Stimulated activated CD8-positive, alpha-beta memory T cell treated with anti-CD3 and anti-CD28 coated beads, Interleukin-12 subunit alpha, Interleukin-12 subunit beta, amount 100 ng/mL, for 4 hours (primary cell): ENCODE data around the gene ACTR5.

Experiments used
- DNase-seq: peaks from one replicate; pipeline ENCODE4 v3.0.0-alpha.2; 2020; ENCODE audit warnings: low read depth

ACTR5 gene

GRCh38 chr20:38748097-38748860, at the start of gene ACTR5:
TSS of gene ACTR5 (plus strand) at chr20:38748460. CDS start at chr20:38748479, 19 bp downstream.
- DNase-seq, result peak; percentile 97

GRCh38 chr20:38698541-38698940, 49.7 kb upstream of the ACTR5 start:
- no peak for DNase-seq

GRCh38 chr20:38700141-38700540, 48.1 kb upstream of the ACTR5 start:
- no peak for DNase-seq

GRCh38 chr20:38700926-38701325, 47.3 kb upstream of the ACTR5 start:
- DNase-seq, result no peak

- no peak for DNase-seq
Measured at GRCh38 chr20:38703526-38703925, 44.7 kb upstream of the ACTR5 start.

GRCh38 chr20:38704136-38704535, 44.1 kb upstream of the ACTR5 start:
- DNase-seq, result no peak

- DNase-seq, result no peak
Measured at GRCh38 chr20:38706509-38706908, 41.8 kb upstream of the ACTR5 start.

GRCh38 chr20:38714308-38714707, 34.0 kb upstream of the ACTR5 start:
- DNase-seq, result no peak

GRCh38 chr20:38715646-38716045, 32.6 kb upstream of the ACTR5 start:
- DNase-seq, result no peak

GRCh38 chr20:38722683-38723016, 25.6 kb upstream of the ACTR5 start:
- DNase-seq, result no peak

- DNase-seq, result no peak
Measured at GRCh38 chr20:38723017-38723847, 25.0 kb upstream of the ACTR5 start.

GRCh38 chr20:38723848-38724625, 24.2 kb upstream of the ACTR5 start, which contains the start of gene SLC32A1:
TSS of gene SLC32A1 (plus strand) at chr20:38724486. CDS start at chr20:38724725, 239 bp downstream.
- DNase-seq, result no peak

- no peak for DNase-seq
Measured at GRCh38 chr20:38724626-38725147, 23.6 kb upstream of the ACTR5 start.

- no peak for DNase-seq
Measured at GRCh38 chr20:38725148-38725901, 22.9 kb upstream of the ACTR5 start.

- DNase-seq, result no peak
Measured at GRCh38 chr20:38725931-38726803, 22.1 kb upstream of the ACTR5 start.

GRCh38 chr20:38726804-38727606, 21.3 kb upstream of the ACTR5 start:
- DNase-seq, result peak; percentile 22

GRCh38 chr20:38727607-38728190, 20.6 kb upstream of the ACTR5 start:
- DNase-seq, result no peak

GRCh38 chr20:38728191-38728781, 20.0 kb upstream of the ACTR5 start:
- DNase-seq, result no peak
